ENCODE measurements around the gene CRX.
A peak's percentile ranks its signal among the peaks of the same experiment; 100 is the strongest.
"Not testable (repeated sequence)": the region's sequence is repeated elsewhere in the genome, so short reads cannot be mapped to it uniquely, and the experiment has no call there.

The CRX gene

GRCh38 chr19:47792616-47793015 is 29.1 kb upstream of the CRX start:
- ATAC-seq (replicated peaks) (no peak), DNase-seq (no peak)
- H3K4me3 Mint-ChIP-seq: no peak overlapping the region
- peaks cover 0 to 8% of the 10 kb centered on the region in 2 donors for H3K4me1 Mint-ChIP-seq (ENCODE audit: low read depth in 2 of 2)
- peaks cover 5% of the 10 kb centered on the region for H3K36me3 Mint-ChIP-seq (ENCODE audit: insufficient read depth)
- H3K27ac Mint-ChIP-seq: no peak overlapping the region
- peaks cover 6 to 10% of the 10 kb centered on the region in 2 donors for H3K27me3 Mint-ChIP-seq
- no peaks in the 10 kb centered on the region for H3K9me3 Mint-ChIP-seq

GRCh38 chr19:47794526-47794925 is 27.2 kb upstream of the CRX start:
- Mint-ChIP-seq H3K27ac (no peak overlapping the region), H3K27me3 (peaks cover 18 to 22% of the 10 kb centered on the region in 2 donors), H3K4me1 (ENCODE audit: low read depth in 2 of 2) (peaks cover 0 to 8% of the 10 kb centered on the region in 2 donors), H3K4me3 (no peak overlapping the region), H3K36me3 (ENCODE audit: insufficient read depth) (peaks cover 5% of the 10 kb centered on the region), H3K9me3 (no peaks in the 10 kb centered on the region)
- ATAC-seq (replicated peaks) (no peak), DNase-seq (no peak)

DNA sequence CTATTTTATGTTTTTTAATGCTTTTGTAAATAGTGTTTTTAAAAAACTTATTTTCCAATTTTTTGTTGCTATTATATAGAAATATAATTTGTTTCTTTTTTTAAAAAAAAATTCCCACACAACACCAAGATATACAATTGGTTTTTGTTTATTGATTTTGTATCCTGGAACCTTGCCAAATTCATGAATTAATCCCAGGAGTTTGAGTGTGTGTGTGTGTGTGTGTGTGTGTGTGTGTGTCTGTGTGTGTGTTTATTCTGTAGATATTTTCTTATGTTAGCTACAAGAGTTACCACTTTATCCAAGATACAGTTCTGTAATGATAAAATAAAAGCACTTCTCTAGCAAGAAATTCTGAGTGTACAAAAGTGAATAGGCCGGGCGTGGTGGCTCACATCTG is 25.0 kb upstream of the CRX start:
- ATAC-seq (replicated peaks): no peak
- H3K27ac Mint-ChIP-seq: no peak overlapping the region
- H3K27me3 Mint-ChIP-seq: peaks cover 18 to 22% of the 10 kb centered on the region in 2 donors
- no peaks in the 10 kb centered on the region for H3K36me3 Mint-ChIP-seq (ENCODE audit: insufficient read depth)
- H3K9me3 Mint-ChIP-seq: no peaks in the 10 kb centered on the region
- no peak overlapping the region for H3K4me3 Mint-ChIP-seq
- no peak for DNase-seq
- no peaks in the 10 kb centered on the region for H3K4me1 Mint-ChIP-seq (ENCODE audit: low read depth in 2 of 2)

DNA sequence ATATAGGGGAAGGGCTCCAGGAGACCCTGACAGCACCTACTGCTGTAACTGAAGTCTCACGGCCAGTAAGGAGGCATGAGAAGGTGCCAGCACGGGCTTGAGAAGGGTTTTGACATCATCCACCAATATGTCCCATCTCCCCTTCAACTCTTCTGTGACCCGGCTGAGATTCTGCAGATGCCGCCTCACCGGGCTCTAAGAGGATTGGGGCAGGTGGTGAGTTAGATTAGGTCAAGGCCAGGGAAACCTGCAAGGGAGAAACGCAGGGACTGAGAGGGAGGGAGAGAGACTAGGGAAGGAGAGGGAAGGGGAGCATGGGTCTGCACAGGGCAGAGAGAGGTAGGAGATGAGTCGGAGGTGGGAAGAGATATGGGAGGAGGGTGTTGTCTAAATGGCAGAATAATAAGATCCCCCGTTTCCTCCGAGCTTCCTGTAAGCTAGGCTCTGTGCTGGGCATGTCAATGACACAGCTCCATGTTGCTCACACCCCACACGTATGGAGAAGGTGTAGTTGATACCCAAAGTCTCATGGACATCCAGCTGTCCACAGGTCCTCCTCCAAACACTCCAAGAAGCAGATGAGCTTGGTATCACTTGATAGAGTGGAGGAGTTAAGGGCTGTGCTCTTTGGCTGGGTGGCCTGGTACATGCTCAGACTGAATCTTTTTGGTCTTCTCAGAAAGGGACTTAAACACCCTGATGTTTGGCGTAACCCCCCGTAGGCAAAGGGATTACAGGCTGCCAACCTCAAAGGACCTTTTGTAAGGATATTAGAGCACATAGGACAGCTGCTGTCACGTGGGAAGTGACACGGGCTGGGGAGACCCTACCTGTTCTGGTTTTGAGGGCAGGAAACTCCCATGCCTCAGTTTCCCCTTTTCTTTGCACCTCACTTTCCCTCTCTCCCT is 23.5 kb upstream of the CRX start:
- Mint-ChIP-seq H3K36me3 (ENCODE audit: insufficient read depth) (no peaks in the 10 kb centered on the region), H3K27ac (no peak overlapping the region), H3K27me3 (peaks cover 18 to 22% of the 10 kb centered on the region in 2 donors), H3K9me3 (no peaks in the 10 kb centered on the region), H3K4me3 (no peak overlapping the region), H3K4me1 (ENCODE audit: low read depth in 2 of 2) (no peaks in the 10 kb centered on the region)
- DNase-seq: no peak
- no peak for ATAC-seq (replicated peaks)

- Mint-ChIP-seq H3K4me1 (ENCODE audit: low read depth in 2 of 2) (no peaks in the 10 kb centered on the region), H3K27me3 (peaks cover 18 to 22% of the 10 kb centered on the region in 2 donors), H3K9me3 (no peaks in the 10 kb centered on the region), H3K4me3 (no peak overlapping the region), H3K36me3 (ENCODE audit: insufficient read depth) (no peaks in the 10 kb centered on the region), H3K27ac (no peak overlapping the region)
- no peak for DNase-seq
- ATAC-seq (replicated peaks): no peak
Measured at GRCh38 chr19:47798904-47799266, 22.9 kb upstream of the CRX start.

- H3K27ac Mint-ChIP-seq: no peak overlapping the region
- no peak overlapping the region for H3K4me3 Mint-ChIP-seq
- H3K27me3 Mint-ChIP-seq: peaks cover 14 to 22% of the 10 kb centered on the region in 2 donors
- H3K36me3 Mint-ChIP-seq (ENCODE audit: insufficient read depth): no peaks in the 10 kb centered on the region
- DNase-seq (no peak), ATAC-seq (replicated peaks) (no peak)
- H3K9me3 Mint-ChIP-seq: no peaks in the 10 kb centered on the region
- no peaks in the 10 kb centered on the region for H3K4me1 Mint-ChIP-seq (ENCODE audit: low read depth in 2 of 2)
Measured at GRCh38 chr19:47801270-47801669, 20.5 kb upstream of the CRX start.

DNA sequence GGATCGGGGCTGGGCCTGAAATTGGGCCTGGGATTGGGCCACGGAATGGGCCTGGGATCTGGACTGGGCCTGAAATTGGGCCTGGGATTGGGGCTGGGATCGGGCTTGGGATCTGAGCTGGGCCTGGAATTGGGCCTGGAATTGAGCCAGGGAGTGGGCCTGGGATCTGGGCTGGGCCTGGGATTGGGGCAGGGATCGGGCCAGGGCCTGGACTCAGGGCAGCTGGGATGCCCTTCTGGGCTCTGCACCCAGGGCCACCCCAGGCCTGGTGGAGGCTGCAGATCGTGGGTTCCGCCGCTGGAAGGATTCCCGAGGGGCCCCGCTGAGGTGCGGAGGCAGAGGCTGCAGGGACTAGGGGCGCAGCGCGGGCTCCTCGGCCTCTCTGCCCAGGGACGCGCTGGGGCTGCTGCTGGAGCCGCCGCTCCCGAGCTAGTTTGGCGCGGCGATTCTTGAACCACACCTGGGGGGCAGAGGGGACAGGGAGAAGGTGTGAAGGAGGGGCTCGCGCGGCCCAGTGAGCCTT is 19.2 kb upstream of the CRX start:
- H3K9me3 Mint-ChIP-seq: no peaks in the 10 kb centered on the region
- no peak overlapping the region for H3K27ac Mint-ChIP-seq
- peaks cover 20 to 21% of the 10 kb centered on the region in 2 donors for H3K27me3 Mint-ChIP-seq
- no peak overlapping the region for H3K4me3 Mint-ChIP-seq
- no peaks in the 10 kb centered on the region for H3K36me3 Mint-ChIP-seq (ENCODE audit: insufficient read depth)
- no peak for ATAC-seq (replicated peaks)
- no peaks in the 10 kb centered on the region for H3K4me1 Mint-ChIP-seq (ENCODE audit: low read depth in 2 of 2)
- no peak for DNase-seq

DNA sequence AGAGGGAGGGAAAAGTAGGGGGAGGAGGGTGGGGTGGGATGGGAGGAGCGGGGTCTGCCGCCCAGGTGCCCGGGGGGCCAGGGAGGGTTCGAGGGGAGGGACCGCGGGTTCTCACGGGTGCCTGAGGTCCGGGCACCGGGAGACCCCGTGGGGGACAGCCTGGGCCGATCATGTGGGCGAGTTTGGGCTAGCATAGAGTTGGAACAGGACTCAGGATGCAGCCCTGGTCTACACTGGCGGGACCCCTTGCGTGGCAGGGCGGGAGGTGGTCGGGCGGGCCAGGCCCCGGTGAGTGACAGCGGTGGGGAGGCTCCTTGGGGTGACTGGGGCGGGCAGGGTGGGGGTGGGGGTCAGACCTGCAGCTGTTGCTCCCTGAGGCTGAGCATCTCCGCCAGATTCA is 18.6 kb upstream of the CRX start:
- not testable (repeated sequence) for ATAC-seq (replicated peaks); H3K36me3 Mint-ChIP-seq (ENCODE audit: insufficient read depth); H3K4me1 Mint-ChIP-seq (ENCODE audit: low read depth in 2 of 2); H3K9me3 Mint-ChIP-seq; H3K4me3 Mint-ChIP-seq; H3K27ac Mint-ChIP-seq; DNase-seq
- peaks cover 14 to 16% of the 10 kb centered on the region in 2 donors for H3K27me3 Mint-ChIP-seq

- not testable (repeated sequence) for DNase-seq; H3K27ac Mint-ChIP-seq; H3K4me3 Mint-ChIP-seq; H3K9me3 Mint-ChIP-seq; ATAC-seq (replicated peaks); H3K4me1 Mint-ChIP-seq (ENCODE audit: low read depth in 2 of 2); H3K36me3 Mint-ChIP-seq (ENCODE audit: insufficient read depth)
- H3K27me3 Mint-ChIP-seq: peaks cover 10 to 13% of the 10 kb centered on the region in 2 donors
Measured at GRCh38 chr19:47803671-47804070, 18.1 kb upstream of the CRX start.

- not testable (repeated sequence) for H3K27me3 Mint-ChIP-seq; H3K4me3 Mint-ChIP-seq; H3K9me3 Mint-ChIP-seq; H3K36me3 Mint-ChIP-seq (ENCODE audit: insufficient read depth); DNase-seq; H3K27ac Mint-ChIP-seq; ATAC-seq (replicated peaks); H3K4me1 Mint-ChIP-seq (ENCODE audit: low read depth in 2 of 2)
Measured at GRCh38 chr19:47804451-47804850, 17.3 kb upstream of the CRX start, which contains the start of gene TPRX1. TPRX1 (minus strand) TSS chr19:47804551; CDS start chr19:47804539, 12 bp downstream.

DNA sequence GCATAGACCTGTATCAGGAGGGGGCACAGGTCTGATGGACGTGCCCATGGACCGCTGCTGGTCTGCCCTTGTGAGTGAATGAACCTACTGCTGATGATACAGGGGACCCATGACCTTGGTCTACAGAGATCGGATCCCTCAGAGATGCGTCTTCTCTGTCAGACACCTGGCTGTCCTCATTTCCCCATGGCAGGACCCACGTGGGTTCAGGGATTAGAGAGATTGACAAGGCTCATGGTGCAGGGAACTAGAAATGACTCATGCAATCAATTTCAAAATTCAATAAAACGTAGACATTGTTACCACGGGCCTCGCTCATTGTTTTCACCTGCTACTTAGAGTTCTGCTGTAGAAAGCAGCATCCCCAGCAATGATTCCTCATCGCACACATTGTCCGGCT is 16.4 kb upstream of the CRX start:
- peaks cover 7 to 9% of the 10 kb centered on the region in 2 donors for H3K27me3 Mint-ChIP-seq
- H3K4me1 Mint-ChIP-seq (ENCODE audit: low read depth in 2 of 2): no peaks in the 10 kb centered on the region
- no peak overlapping the region for H3K4me3 Mint-ChIP-seq
- H3K27ac Mint-ChIP-seq: no peak overlapping the region
- no peaks in the 10 kb centered on the region for H3K36me3 Mint-ChIP-seq (ENCODE audit: insufficient read depth)
- H3K9me3 Mint-ChIP-seq: no peaks in the 10 kb centered on the region
- ATAC-seq (replicated peaks) (no peak), DNase-seq (no peak)

DNA sequence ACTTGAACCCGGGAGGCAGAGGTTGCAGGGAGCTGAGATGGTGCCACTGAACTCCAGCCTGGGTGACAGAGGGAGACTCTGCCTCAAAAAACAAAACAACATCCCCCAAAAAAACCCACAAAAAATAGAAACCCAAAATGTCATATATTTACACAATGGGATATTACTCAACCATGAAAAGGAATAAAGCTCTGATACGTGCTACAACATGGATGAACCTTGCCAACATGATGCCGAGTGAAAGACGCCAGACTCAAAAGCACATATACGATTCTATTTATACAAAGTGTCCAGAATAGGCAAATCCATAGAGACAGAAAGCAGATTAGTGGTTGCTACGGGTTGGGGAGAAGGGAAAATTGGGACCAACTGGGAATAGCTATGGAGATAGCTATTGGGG is 15.3 kb upstream of the CRX start:
- Mint-ChIP-seq H3K36me3 (ENCODE audit: insufficient read depth) (no peaks in the 10 kb centered on the region), H3K9me3 (no peaks in the 10 kb centered on the region), H3K27ac (no peak overlapping the region), H3K4me3 (no peak overlapping the region), H3K27me3 (peaks cover 7 to 9% of the 10 kb centered on the region in 2 donors), H3K4me1 (ENCODE audit: low read depth in 2 of 2) (no peaks in the 10 kb centered on the region)
- no peak for DNase-seq
- ATAC-seq (replicated peaks): no peak

GRCh38 chr19:47813304-47813994 is 8.3 kb upstream of the CRX start:
- no peaks in the 10 kb centered on the region for H3K9me3 Mint-ChIP-seq
- H3K27me3 Mint-ChIP-seq: peaks cover 8 to 17% of the 10 kb centered on the region in 2 donors
- ATAC-seq (replicated peaks) (peak; percentile 72), DNase-seq (peak; percentile 58 to 71 (median 71))
- no peaks in the 10 kb centered on the region for H3K36me3 Mint-ChIP-seq (ENCODE audit: insufficient read depth)
- H3K27ac Mint-ChIP-seq: no peak overlapping the region
- no peak overlapping the region for H3K4me3 Mint-ChIP-seq
- H3K4me1 Mint-ChIP-seq (ENCODE audit: low read depth in 2 of 2): no peaks in the 10 kb centered on the region

DNA sequence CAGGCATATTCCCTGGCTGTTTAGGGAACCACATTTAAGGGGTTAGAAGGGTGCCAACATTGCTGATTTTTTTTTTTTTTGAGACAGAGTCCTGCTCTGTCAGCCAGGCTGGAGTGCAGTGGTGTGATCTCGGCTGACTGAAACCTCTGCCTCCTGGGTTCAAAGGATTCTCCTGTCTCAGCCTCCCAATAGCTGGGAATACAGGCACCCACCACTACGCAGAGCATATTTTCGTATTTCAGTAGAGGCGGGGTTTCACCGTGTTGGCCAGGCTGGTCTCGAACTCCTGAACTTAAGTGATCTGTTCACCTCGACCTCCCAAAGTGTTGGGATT is 7.8 kb upstream of the CRX start:
- ATAC-seq (replicated peaks) (no peak), DNase-seq (no peak)
- Mint-ChIP-seq H3K4me1 (ENCODE audit: low read depth in 2 of 2) (no peaks in the 10 kb centered on the region), H3K4me3 (no peak overlapping the region), H3K27ac (no peak overlapping the region), H3K9me3 (no peaks in the 10 kb centered on the region), H3K27me3 (peaks cover 13 to 22% of the 10 kb centered on the region in 2 donors), H3K36me3 (ENCODE audit: insufficient read depth) (no peaks in the 10 kb centered on the region)
